Mesenteric fat pad (tissue), 1 donor: ENCODE data around the gene TSPAN14. TPM values are rescaled to one million over a fixed set of nuclear protein-coding genes. Genes with fewer than 3 reads are reported as not detected.

Source experiments
- DNase-seq: peaks from one replicate; pipeline ENCODE4 v3.0.0-alpha.2; 2020; ENCODE audit warnings: low spot score
- total RNA-seq: library from RNA; stranded (reverse); fragmentation: NEBNext Ultra II Directional; extraction: Animal tissue kit (Norgen Biotek cat#: 25700); gene quantifications from one replicate; pipeline ENCODE4 v1.2.1, GENCODE V29; 2021
- donor health status: DM: yes; HTN: yes; CAD: no.

Gene TSPAN14
- total RNA-seq, 1 donor from 2014 or later: 177 TPM

DNA sequence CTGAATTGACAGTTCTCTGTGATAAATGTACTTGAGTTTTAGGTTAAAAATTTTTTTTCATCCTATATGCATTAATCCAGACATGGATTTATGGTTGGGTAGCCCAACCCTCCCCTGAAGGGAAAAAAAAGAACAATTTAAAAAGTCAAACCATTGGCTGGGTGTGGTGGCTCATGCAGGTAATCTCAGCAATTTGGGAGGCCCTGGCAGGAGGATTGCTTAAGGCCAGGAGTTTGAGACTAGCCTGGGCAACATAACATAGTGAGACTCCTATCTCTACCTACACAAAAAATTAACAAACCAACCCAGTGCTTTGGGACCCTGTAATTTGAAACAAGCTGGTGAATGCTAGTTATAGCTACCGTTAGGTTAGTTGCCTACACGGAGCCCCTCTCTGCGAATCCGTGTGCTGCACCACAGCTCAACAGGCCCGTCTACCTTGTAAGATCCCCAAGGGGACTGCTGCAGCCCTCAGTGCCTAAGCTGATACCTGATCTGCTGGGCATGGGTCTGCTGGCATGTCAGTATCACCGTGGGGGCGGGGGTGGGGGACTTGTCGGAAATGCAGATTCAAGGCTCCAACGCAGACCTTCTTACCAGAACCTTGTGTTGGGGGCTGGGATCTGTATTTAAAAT, 32.8 kb downstream of the TSPAN14 start:
- DNase-seq: no peak

DNA sequence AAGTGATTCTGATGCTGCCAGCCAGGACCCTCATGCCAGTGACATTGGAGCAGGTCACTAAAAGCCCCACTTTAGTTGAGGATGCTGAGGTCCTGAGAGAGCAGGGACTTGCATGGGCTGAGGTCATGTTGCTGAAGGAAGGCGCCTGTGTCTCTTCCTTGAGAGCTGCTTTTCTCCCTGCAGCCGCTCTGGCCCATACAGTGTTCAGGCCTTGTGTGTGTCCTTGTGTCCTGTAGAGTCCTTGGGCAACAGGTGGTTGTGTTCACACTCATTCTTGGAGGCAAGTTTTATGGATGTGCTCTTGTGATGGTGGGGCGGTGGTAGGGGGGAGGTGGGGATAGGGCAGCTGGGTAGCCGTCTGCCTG, 33.3 kb downstream of the TSPAN14 start:
- DNase-seq: no peak

DNA sequence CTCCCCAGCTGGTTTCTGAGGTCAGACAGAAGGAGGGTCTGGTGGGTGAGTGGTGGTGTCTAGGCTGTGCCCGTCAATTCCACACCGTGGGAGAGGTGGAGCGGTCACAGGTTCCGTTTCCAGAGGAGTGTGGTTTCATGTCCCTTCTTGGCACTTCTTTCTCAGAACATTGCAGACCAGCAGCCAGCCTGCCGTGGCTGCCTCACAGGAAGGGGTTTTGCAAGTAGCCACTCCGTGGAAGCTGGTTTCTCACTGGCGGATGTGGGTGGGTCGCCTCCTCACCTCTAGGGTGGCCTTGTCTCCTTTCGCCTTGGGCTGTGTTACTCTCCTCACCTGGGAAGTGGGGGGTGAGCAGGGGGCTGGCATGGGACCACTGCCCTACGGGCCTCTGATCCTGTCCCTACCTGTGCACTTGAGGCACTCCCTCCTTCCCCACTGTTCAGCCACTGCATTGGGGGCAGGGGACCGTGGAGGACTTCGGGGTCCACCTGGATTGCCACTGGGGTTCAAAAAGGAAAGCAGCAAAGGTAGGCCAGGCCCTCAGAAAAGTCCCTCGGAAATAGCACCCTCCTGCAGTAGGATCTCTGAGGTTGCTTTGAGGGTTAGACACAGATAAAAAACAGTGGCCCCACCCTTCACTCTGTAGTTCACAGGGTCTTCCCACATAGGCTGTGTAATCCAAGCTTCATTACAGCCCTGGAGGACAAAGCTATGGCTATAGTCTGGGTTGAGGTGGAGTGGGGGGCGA, 33.9 kb downstream of the TSPAN14 start:
- no peak for DNase-seq

DNA sequence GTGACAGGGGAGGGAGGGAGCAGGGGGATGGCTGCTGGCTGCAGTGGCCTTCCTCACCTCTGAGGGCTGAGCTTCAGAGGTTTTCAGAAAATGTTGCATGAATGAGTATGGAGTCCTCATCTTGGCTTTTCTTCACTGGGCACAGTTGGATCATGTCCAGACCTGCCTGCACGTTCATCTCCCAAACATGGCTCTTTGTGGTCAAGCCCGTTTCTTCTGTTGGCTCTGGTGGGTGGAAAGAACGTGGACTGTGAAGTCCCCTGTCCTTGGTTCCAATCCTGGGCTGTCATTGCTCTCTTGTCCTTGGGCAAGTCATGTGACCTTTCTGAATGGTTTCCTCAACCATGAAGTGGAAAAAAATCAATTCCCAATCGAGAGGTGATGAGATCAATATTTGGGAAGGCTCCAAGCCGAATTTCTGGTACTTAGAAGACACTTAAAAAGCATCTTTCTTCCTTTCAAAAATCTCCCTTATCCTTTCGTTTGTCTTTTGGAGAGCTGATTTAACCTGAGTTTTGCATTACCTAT, 34.5 kb downstream of the TSPAN14 start:
- no peak for DNase-seq

DNA sequence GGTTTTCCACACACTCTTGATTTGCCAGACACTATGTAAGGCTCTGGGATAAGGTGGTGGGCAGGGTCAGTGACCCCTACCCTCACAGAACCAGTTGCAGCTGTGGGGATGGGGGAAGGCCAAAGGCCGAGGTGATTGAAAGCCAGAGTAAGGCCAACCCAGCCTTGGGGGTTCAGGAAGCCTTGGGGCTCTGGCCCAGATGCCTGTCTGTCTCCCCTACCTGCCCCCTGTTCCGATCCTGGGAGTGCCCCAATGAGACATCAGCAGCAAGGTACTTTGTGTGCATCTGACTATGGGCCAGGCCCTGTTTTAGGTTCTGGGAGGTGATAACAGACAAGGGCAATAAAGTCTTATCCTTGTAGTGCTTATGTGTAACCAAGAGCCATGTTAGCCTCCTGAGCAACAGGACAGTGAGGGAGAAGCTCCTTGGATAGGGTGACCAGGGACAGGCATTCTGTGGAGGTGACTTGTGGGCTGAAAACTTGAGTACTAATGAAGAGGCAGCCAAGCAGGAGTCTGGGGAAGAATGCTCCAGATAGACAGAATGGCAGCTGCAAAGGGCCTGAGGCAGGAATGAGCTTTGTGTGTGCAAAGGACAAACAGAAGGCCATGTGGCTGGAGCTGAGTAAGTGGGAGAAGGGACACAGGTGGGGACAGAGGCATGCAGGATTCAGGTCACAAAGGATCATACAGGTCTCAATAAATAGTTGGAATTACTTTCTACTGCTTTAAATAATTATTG, 35.4 kb downstream of the TSPAN14 start:
- DNase-seq: no peak

DNA sequence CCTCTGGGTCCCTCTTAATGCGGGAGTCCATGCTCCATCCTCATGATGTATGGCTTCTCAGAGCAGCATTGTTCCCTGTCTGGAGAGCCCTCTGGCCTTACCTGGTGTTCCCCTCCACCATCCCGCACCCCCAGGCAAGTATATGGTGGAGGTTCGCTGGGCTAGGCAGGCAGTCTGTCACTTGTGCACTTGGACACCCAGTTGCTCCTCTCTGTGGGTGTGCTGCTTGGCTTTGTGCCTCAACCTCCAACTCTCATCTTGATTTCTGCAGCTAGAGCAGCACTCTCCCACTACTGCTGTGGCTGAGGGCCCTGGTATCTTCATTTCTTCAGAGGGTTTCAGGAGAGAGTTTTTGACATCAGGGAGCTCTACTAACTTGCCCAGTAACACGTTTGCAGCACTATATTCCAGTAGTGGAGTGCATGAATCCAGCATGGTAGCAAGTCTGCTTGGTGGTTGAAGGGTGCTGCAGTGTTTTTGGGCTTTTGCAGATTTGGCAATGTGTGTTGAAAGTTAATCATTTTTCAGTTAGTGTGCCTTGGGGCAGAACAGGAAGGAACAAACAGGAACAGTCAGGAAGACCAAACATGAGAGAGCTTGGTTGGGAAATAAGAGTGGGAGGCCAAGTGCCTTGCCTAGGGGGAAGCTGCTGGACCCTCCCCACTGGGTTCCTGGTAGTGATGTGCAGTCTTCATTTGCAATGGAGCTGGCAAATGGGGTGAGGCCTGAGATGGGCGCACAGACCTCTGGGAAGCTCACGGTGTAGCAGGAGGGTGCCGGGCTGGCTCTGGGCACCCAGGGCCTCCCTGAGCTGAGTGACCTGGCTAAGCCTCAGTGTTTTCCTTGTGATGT, 37.4 kb downstream of the TSPAN14 start:
- no peak for DNase-seq

DNA sequence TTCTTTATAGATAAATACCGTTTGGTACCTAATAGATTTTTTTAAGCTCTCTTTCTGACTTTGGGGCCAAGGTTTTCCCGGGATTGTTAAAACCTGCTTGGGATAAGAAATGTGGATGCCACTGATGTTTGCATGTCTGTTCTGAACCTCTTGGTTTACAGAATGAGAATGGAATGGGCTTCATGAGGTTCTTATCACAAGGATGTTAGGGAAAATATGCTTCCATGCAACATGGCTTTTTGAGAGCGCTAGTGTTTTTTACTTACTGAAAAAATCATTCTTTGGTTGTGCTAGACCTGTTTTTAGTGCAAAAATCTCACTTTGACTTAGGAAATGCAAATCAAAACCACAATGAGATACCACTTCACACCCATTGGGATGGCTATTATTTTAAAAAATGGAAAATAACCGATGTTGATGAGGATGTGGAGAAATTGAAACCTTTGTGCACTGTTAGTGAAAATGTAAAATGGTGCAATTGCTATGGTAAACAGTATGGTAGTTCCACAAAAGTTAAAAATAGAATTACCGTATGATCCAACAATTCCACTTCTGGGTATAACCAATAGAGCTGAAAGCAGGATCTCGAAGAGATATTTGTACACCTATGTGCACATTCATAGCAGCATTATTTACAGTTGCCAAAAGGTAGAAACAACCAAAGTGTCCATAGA, 38.9 kb downstream of the TSPAN14 start:
- no peak for DNase-seq

DNA sequence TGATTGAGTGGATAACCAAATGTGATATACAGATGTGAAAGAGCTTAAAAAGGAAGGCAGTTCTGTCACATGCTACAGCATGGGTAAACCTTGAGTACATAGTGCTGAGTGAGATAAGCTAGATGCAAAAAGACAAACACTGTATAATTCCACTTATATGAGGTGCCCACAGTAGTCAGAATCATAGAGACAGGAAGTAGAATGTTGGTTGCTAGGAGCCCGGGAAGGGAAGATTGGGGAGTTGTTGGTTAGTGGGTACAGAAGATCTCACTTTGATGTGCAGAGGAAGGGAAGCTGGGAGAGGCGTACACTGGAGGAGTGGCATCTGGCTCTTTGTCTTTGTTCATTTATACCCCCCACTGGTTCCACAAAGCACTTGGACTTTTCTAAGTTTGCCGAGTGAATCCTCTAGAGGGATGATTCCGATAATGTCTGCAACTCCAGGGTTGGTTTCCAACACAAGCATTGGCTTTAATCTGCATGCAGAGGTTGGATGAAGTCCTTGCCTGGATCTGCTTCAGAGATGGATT, 39.5 kb downstream of the TSPAN14 start:
- DNase-seq: no peak

DNA sequence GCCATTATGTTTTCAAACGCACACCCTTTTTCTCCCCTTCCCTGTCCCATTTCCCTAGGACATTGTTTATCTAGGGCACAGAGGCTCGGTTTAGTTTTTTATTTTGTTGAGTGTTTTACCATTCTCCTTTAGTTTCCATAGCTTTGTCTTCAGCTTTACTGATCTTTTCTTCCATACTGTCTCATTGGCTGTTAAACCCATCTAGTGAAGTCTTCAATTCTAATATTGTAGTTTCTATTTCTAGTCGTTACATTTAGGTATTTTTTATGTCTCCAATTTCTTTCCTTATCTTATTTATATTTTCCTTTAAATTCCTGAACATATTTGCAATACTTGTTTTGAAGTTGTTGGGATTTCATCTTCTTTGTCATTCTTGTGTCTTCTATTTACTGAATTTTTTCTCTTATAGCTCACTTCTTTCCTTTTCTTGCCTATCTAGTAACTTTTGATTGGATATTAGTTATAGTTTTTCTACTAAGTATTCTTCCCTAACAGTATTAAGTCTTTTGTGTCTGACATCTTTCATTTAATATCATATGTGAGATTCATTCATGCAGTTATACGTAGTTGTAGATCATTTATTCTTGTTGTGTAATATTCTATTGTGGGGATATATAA, 42.6 kb downstream of the TSPAN14 start:
- no peak for DNase-seq

DNA sequence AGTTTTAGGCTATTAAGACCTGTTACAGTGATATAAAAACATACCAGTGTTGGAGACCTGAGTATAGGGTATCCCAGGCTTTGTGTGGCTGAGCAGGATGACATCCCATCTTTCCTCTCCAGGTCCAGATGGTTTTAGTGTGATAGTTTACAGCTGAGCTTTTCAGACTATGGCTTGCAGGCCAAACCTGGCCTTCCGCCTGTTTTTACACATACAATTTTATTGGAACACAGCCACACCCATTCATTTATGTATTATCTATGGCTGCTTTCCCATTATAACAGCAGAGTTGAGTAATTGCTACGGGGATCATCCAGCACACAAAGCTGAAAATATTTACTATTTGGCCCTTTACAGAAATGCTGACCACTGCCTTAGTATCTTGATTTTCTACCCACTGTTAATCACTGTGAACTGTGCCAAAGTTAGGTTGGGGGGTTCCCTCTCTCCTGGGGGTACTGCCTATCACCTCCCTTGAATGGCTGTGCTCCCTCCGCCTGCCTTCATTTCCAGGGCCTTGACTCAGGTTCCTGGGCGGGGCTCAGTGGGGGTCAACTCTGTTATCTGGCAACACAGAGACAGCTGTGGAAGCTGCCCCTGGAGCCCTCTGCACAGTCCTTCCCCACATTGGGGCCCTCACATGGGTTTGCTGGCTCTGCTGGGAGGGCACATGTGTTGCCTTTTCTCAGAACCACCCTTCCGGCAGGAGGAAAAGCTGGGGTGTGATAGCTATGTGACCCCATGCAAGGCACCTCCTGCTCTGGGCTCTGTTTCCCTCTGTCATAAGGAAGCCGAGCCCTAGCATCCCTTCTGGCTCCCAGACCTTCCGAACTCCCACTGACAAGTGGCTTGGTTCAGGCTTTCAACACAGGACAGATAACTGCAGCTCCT, 43.3 kb downstream of the TSPAN14 start:
- peak; percentile 91 for DNase-seq

DNA sequence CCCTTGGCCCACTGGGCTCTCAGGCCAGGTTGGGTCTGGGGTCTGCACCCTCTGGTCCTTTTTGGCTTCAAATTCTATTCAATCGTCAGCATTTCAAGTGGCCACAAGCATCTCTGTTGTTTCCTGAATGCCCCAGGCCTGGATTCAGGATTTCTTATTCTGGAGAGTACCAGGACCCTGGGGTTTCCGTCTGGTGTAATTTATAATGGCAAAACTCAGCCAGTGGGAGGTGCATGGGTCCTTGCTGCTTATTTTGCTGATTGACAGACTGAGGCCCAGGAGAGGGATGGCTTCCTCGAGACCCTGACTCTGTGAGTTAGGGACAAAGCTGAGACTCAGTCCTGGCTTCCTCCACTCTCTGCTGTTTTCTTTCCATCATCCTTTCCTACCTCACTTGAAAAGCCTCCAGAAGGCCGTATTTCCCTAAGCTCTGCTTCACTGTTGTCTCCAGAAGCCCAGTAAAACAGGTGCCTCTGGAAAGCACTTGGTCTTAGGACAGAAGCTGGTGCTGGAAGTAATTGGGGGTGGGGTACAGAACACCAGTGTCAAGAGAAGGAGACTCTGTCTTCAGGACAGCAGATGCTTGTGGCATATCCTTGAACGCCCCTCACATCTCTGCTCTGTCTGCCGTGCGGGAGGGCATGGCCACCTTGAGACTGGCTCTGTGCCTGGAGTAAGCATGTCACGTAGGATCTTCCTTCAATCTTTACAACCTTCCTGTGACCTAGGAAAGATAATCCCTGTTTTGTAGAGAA, 44.1 kb downstream of the TSPAN14 start:
- peak; percentile 45 for DNase-seq

DNA sequence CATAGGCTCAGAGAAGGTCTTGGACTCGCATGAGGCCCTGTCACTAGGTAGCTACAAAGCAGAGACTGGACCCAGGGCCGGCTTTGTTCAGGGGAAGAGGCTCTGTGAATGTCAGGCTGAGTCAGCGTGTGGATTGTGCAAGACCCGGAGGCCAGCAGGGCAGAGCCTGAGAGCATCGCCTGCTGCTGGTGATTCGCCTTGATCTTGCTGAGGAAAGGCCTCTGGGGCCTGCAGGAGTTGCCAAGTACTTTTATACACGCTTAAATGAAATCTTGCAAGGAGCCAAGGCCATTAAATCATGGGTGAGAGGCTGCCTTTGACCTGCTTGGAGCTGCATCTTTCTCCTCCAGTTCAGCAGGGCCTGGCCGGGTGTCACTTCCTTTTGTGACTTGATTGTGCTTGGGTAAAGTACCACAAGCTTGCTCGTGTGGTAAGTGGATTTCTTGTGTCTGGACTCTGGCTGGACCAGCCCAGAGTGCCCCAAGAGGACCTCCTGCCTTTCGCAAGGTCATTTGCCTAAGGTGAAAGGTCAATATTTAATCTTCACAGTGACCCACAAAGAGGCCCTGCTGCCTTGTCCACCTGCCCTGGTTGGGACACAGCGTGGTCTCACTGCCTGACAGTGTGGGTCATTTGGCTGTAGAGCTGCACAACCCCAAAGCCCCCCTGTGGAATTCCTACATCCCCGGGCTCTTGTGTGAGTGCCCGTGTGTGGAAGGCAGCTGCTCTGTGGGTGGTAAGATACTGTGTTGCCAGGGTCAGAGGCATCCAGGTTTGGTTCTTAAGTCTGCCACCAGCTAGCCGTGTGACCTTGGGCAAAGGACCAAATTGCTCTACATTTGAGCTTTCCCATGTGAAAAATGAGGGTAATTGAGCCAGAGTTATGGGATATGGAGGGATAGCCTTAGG, 45.0 kb downstream of the TSPAN14 start:
- DNase-seq: peak; percentile 96

DNA sequence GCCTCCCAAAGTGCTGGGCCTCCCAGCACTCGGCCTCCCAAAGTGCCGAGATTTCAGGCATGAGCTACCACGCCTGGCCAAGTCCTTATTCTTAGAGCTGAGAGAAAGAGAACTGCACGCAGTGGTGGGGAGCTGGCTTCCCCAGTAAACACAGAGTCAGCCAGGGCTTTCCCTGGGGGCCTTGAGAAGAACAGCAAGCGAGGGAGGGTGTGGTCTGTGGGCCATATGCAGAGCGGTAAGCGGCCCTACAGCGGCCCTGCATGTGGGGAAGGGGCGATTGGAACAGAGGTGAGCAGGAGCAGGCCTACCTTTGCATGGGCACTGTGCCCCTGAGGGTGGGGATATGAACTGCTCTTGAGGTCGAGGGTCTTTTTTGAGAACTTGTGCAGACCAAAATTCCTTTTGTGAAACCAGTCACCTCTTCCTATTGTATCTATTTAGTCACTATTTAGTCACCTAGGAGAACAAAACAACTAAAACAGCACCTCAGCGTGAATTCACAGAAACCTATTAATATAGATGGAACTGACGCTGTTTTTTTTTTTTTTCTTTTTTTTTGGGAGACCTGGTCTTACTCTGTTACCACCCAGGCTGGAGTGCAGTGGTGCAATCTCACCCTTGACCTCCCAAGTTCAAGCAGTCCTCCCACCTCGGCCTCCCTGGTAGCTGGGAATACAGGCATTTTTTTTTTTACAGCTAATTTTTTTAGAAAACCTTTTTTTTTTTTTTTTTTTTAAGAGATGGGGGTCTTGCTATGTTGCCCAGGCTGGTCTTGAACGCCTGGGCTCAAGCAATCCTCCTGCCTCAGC, 46.7 kb downstream of the TSPAN14 start:
- DNase-seq: peak; percentile 85

DNA sequence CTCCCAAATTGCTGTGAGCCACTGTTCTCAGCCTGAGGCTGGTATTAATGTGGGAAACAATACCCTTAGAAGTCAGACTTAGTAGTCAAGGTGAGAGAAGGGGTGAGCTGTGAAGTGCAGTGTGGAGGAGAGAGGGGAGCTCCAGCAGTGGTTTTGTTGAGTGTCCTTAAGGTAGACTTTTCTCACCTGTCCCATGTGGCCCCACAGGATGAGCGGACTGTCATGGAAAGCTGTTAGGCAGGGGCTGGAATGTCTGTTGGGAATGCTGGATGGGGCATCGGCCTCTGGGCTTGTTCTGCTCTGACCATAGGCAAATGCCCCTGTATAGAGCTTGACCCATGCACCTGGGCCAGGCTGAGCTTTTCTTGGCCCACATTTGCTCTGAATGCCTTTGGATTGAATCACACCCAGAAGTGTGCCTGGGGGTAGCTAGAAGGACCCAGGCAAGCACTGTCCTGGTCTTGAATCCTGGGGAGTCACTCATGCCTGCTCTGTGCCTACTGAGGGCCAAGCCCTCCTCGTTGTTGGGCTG, 47.3 kb downstream of the TSPAN14 start:
- peak; percentile 57 for DNase-seq

DNA sequence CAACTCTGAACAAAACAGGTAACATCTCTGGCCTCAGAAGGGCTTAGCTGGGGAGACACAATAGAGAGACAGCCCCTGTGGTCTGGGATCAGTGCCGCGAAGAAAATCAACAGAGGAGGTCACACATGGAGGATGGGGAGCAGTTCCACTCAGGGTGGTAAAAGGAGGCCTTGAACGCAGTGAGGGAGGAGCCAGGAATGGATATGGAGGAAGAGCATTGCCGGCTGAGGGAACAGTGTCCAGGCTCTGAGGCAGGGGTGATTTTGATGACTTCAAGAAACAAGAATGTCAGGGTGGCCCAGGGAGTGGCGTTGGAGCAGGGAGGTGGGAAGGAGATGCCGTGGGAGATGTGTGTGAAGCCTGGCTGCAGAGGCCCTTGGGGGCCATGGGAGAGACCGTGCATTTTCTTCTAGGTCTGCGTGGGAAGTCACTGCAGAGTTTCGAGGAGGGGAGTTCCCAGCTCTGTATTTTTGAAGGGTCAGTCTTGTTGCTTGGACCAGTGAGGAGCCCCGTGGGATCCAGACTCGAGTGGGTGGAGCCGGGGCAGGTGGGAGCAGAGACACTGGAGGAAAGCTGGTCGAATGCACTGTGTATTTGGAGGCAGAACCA, 47.9 kb downstream of the TSPAN14 start:
- peak; percentile 68 for DNase-seq
